Measurements from ENCODE around the gene ZNF668.
A peak's percentile ranks its signal among the peaks of the same experiment; 100 is the strongest.

The ZNF668 gene

GRCh38 chr16:31074814-31075183, 759 bp upstream of the ZNF668 start:
- Histone ChIP-seq H3K27ac (peak overlapping the region; percentile 99), H3K9ac (peak overlapping the region; percentile 94), H3K4me3 (peak overlapping the region; percentile 98), H3K36me3 (peaks cover 43% of the 10 kb centered on the region), H3K9me3 (no peaks in the 10 kb centered on the region), H4K20me1 (peaks cover 52% of the 10 kb centered on the region), H3K4me1 (peaks cover 29% of the 10 kb centered on the region), H3K27me3 (no peaks in the 10 kb centered on the region), H3K4me2 (peak overlapping the region; percentile 98)
- TF ChIP-seq Cebpa-rat (IDR thresholded peaks at IDR 0.05) = no peak

- Histone ChIP-seq H3K9me3 (no peaks in the 10 kb centered on the region), H3K27ac (peak overlapping the region; percentile 99), H3K9ac (peak overlapping the region; percentile 94), H3K27me3 (no peaks in the 10 kb centered on the region), H3K4me3 (peak overlapping the region; percentile 98), H4K20me1 (peaks cover 38% of the 10 kb centered on the region), H3K4me2 (peak overlapping the region; percentile 98), H3K4me1 (peaks cover 29% of the 10 kb centered on the region), H3K36me3 (peaks cover 29% of the 10 kb centered on the region)
- no peak for TF ChIP-seq Cebpa-rat (IDR thresholded peaks at IDR 0.05)
Measured at GRCh38 chr16:31073142-31073969, 684 bp downstream of the ZNF668 start.

GRCh38 chr16:31072540-31073141, 1.4 kb downstream of the ZNF668 start:
- Histone ChIP-seq H3K9ac (peak overlapping the region; percentile 94), H3K27me3 (no peaks in the 10 kb centered on the region), H3K36me3 (peaks cover 24% of the 10 kb centered on the region), H3K27ac (peak overlapping the region; percentile 99), H4K20me1 (peaks cover 33% of the 10 kb centered on the region), H3K4me1 (peaks cover 29% of the 10 kb centered on the region), H3K4me2 (peak overlapping the region; percentile 98), H3K9me3 (no peaks in the 10 kb centered on the region), H3K4me3 (peak overlapping the region; percentile 98)
- no peak for TF ChIP-seq Cebpa-rat (IDR thresholded peaks at IDR 0.05)

GRCh38 chr16:31071861-31072260, 2.2 kb downstream of the ZNF668 start:
- no peaks in the 10 kb centered on the region for H3K27me3 ChIP-seq
- peak overlapping the region; percentile 94 for H3K9ac ChIP-seq
- peaks cover 24% of the 10 kb centered on the region for H3K36me3 ChIP-seq
- H3K4me2 ChIP-seq = peak overlapping the region; percentile 98
- peaks cover 33% of the 10 kb centered on the region for H4K20me1 ChIP-seq
- peaks cover 29% of the 10 kb centered on the region for H3K4me1 ChIP-seq
- peak overlapping the region; percentile 99 for H3K27ac ChIP-seq
- TF ChIP-seq Cebpa-rat (IDR thresholded peaks at IDR 0.05) = no peak
- peak overlapping the region; percentile 98 for H3K4me3 ChIP-seq
- H3K9me3 ChIP-seq = no peaks in the 10 kb centered on the region

GRCh38 chr16:31067342-31067741, 6.7 kb downstream of the ZNF668 start:
- Histone ChIP-seq H3K4me2 (no peak overlapping the region), H4K20me1 (peaks cover 40% of the 10 kb centered on the region; the same call in 1 of the 2 replicates), H3K27me3 (no peaks in the 10 kb centered on the region), H3K36me3 (peaks cover 44% of the 10 kb centered on the region), H3K4me3 (no peak overlapping the region), H3K4me1 (peaks cover 37% of the 10 kb centered on the region), H3K27ac (no peak overlapping the region), H3K9me3 (no peaks in the 10 kb centered on the region), H3K9ac (no peak overlapping the region)
- TF ChIP-seq Cebpa-rat (IDR thresholded peaks at IDR 0.05) = no peak

- peak overlapping the region; percentile 48 for H3K9ac ChIP-seq
- peak overlapping the region; percentile 63 for H3K27ac ChIP-seq
- no peak for TF ChIP-seq Cebpa-rat (IDR thresholded peaks at IDR 0.05)
- H3K4me2 ChIP-seq = peak overlapping the region; percentile 62
- H3K36me3 ChIP-seq = peaks cover 68% of the 10 kb centered on the region
- no peak overlapping the region for H3K4me3 ChIP-seq
- peaks cover 25% of the 10 kb centered on the region for H3K4me1 ChIP-seq
- H3K9me3 ChIP-seq = no peaks in the 10 kb centered on the region
- no peaks in the 10 kb centered on the region for H3K27me3 ChIP-seq
- peaks cover 56% of the 10 kb centered on the region; the same call in 1 of the 2 replicates for H4K20me1 ChIP-seq
Measured at GRCh38 chr16:31064882-31065461, 9.1 kb downstream of the ZNF668 start.

- H3K4me3 ChIP-seq = no peak overlapping the region
- H3K27ac ChIP-seq = peak overlapping the region; percentile 63
- peak overlapping the region; percentile 48 for H3K9ac ChIP-seq
Measured at GRCh38 chr16:31063843-31064611, 10.0 kb downstream of the ZNF668 start.

GRCh38 chr16:31063495-31063842, 10.6 kb downstream of the ZNF668 start:
- Histone ChIP-seq H3K4me2 (no peak overlapping the region), H3K4me1 (peaks cover 25% of the 10 kb centered on the region), H3K27ac (no peak overlapping the region), H4K20me1 (peaks cover 56% of the 10 kb centered on the region; the same call in 1 of the 2 replicates), H3K4me3 (no peak overlapping the region), H3K9me3 (no peaks in the 10 kb centered on the region), H3K27me3 (no peaks in the 10 kb centered on the region), H3K36me3 (peaks cover 80% of the 10 kb centered on the region), H3K9ac (no peak overlapping the region)
- no peak for TF ChIP-seq Cebpa-rat (IDR thresholded peaks at IDR 0.05)

More at GRCh38 chr16:31063843-31064611, 10.0 kb downstream of the ZNF668 start:
- Histone ChIP-seq H4K20me1 (peaks cover 56% of the 10 kb centered on the region; the same call in 1 of the 2 replicates), H3K4me1 (peaks cover 25% of the 10 kb centered on the region), H3K4me2 (peak overlapping the region; percentile 62), H3K36me3 (peaks cover 74% of the 10 kb centered on the region), H3K9me3 (no peaks in the 10 kb centered on the region), H3K27me3 (no peaks in the 10 kb centered on the region)
- no peak for TF ChIP-seq Cebpa-rat (IDR thresholded peaks at IDR 0.05)

GRCh38 chr16:31061813-31062440, 12.1 kb downstream of the ZNF668 start:
- no peaks in the 10 kb centered on the region for H3K27me3 ChIP-seq
- H3K36me3 ChIP-seq = peaks cover 81% of the 10 kb centered on the region
- H3K4me2 ChIP-seq = no peak overlapping the region
- H3K9ac ChIP-seq = no peak overlapping the region
- peaks cover 25% of the 10 kb centered on the region for H3K4me1 ChIP-seq
- no peaks in the 10 kb centered on the region for H3K9me3 ChIP-seq
- H3K27ac ChIP-seq = no peak overlapping the region
- peaks cover 46% of the 10 kb centered on the region; the same call in 1 of the 2 replicates for H4K20me1 ChIP-seq
- no peak overlapping the region for H3K4me3 ChIP-seq
- TF ChIP-seq Cebpa-rat (IDR thresholded peaks at IDR 0.05) = no peak

All from BLaER1 (cell line).